Activated naive CD4-positive, alpha-beta T cell treated with anti-CD3 and anti-CD28 coated beads, Interleukin-2, amount 10 ng/mL, durations not matched to agents 7 days and 5 days (primary cell): ENCODE results near the gene SLC12A8.

ENCODE experiments used
- CTCF ChIA-PET: fragments of 350-600 bp; sonication (Branson Sonifier 250); formaldehyde crosslinking; loops from one replicate; lab custom pipeline; 2021; ENCODE audit warnings: antibody characterized with exemption; lab: Charles Lee
- DNase-seq: peaks from one replicate; pipeline ENCODE4 v3.0.0-alpha.2; 2020
- H3K27ac Mint-ChIP-seq: one replicate; pipeline ENCODE4 v1.8.0; 2021; ENCODE audit warnings: mild to moderate bottlenecking, moderate library complexity, mixed read lengths
- H3K27me3 Mint-ChIP-seq: one replicate; pipeline ENCODE4 v1.8.0; 2021; ENCODE audit warnings: mild to moderate bottlenecking, mixed read lengths
- H3K36me3 Mint-ChIP-seq: one replicate; pipeline ENCODE4 v1.8.0; 2021; ENCODE audit warnings: mixed read lengths
- H3K4me1 Mint-ChIP-seq: one replicate; pipeline ENCODE4 v1.8.0; 2021; ENCODE audit warnings: mixed read lengths
- H3K4me3 Mint-ChIP-seq: one replicate; pipeline ENCODE4 v1.8.0; 2021; ENCODE audit warnings: mild to moderate bottlenecking, moderate library complexity, mixed read lengths
- H3K9me3 Mint-ChIP-seq: one replicate; pipeline ENCODE4 v1.8.0; 2021; ENCODE audit warnings: mixed read lengths

The SLC12A8 gene

DNA sequence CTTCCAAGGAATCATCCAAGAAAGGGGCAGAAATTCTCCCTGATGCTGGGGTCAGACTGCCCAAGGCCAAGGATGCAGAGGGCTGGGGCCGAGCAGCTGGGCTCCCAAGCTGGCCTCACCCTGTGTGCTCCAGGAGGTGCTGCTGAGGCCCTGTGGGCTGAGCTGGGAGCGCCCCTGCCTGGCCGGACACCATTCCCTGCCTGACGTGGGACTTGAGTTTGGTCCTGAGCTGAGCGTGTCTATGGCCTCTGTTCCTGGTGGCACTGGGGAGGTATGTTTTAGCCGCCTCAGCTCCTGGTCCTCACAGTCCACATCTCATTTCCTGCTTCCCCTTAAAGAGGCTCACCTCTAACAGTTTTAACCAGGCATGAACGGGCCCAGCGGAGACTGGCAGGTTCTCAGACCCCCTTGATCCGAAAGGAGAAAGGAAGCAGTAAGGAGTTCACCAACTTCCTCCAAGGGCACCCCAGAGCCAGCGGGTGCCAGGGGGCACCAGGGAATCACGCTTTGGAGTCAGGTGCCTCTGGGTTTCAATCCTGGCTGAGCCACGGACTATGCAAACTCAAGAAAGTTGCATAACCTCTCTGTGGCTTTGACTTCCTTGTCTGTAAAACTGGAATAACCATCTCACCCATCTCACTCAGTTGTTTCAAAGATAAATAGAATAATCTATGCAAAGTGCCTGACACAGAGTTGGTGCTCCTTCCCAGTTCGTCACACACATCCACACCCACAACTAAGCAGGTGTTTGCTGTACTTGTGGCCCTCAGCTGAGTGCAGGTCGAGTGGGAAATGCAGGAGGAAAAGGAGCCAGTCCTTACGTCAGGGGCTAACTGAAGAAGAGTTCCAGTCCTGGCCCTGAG lies 48.6 kb downstream of the SLC12A8 start:
- CTCF ChIA-PET = interaction anchor here (0.9 to 1.7 kb wide), 3 partner anchors 169 to 262 kb away, joined by 3 to 6 read pairs (median 3); no protein-coding TSS in a partner anchor

GRCh38 chr3:125161607-125162219 lies 50.8 kb downstream of the SLC12A8 start:
- CTCF ChIA-PET = interaction anchor here (0.7 to 1.5 kb wide), 2 partner anchors 12 to 176 kb away, joined by 3 read pairs; no protein-coding TSS in a partner anchor
- Mint-ChIP-seq H3K36me3 (no peaks in the 10 kb centered on the region), H3K4me3 (no peak overlapping the region), H3K9me3 (no peaks in the 10 kb centered on the region), H3K27ac (no peak overlapping the region), H3K27me3 (peaks cover 71% of the 10 kb centered on the region), H3K4me1 (peaks cover 2% of the 10 kb centered on the region)
- no peak for DNase-seq

More for the DNA sequence above, 48.6 kb downstream of the SLC12A8 start:
- no peak overlapping the region for H3K27ac Mint-ChIP-seq
- no peak for DNase-seq
- no peaks in the 10 kb centered on the region for H3K36me3 Mint-ChIP-seq
- H3K9me3 Mint-ChIP-seq = no peaks in the 10 kb centered on the region
- no peak overlapping the region for H3K4me3 Mint-ChIP-seq
- peaks cover 70% of the 10 kb centered on the region for H3K27me3 Mint-ChIP-seq
- peaks cover 7% of the 10 kb centered on the region for H3K4me1 Mint-ChIP-seq

- H3K4me1 Mint-ChIP-seq = peaks cover 8% of the 10 kb centered on the region
- no peak overlapping the region for H3K27ac Mint-ChIP-seq
- CTCF ChIA-PET = interaction anchor here (0.8 to 1.5 kb wide), 2 partner anchors 11 to 425 kb away, joined by 3 read pairs; no protein-coding TSS in a partner anchor
- no peaks in the 10 kb centered on the region for H3K9me3 Mint-ChIP-seq
- H3K36me3 Mint-ChIP-seq = no peaks in the 10 kb centered on the region
- H3K4me3 Mint-ChIP-seq = no peak overlapping the region
- no peak for DNase-seq
- peaks cover 72% of the 10 kb centered on the region for H3K27me3 Mint-ChIP-seq
Measured at GRCh38 chr3:125160606-125161371, 51.8 kb downstream of the SLC12A8 start.

GRCh38 chr3:125157183-125157582 lies 55.4 kb downstream of the SLC12A8 start:
- Mint-ChIP-seq H3K4me1 (peaks cover 18% of the 10 kb centered on the region), H3K27ac (no peak overlapping the region), H3K4me3 (no peak overlapping the region), H3K9me3 (no peaks in the 10 kb centered on the region), H3K27me3 (peaks cover 72% of the 10 kb centered on the region), H3K36me3 (peaks cover 2% of the 10 kb centered on the region)
- no peak for DNase-seq
- CTCF ChIA-PET = no interaction called here

- peaks cover 2% of the 10 kb centered on the region for H3K36me3 Mint-ChIP-seq
- H3K9me3 Mint-ChIP-seq = no peaks in the 10 kb centered on the region
- H3K4me3 Mint-ChIP-seq = no peak overlapping the region
- DNase-seq = no peak
- H3K4me1 Mint-ChIP-seq = peaks cover 18% of the 10 kb centered on the region
- peak overlapping the region; percentile 25 for H3K27ac Mint-ChIP-seq
- H3K27me3 Mint-ChIP-seq = peaks cover 65% of the 10 kb centered on the region
- CTCF ChIA-PET = no interaction called here
Measured at GRCh38 chr3:125156456-125156855, 56.1 kb downstream of the SLC12A8 start.

DNA sequence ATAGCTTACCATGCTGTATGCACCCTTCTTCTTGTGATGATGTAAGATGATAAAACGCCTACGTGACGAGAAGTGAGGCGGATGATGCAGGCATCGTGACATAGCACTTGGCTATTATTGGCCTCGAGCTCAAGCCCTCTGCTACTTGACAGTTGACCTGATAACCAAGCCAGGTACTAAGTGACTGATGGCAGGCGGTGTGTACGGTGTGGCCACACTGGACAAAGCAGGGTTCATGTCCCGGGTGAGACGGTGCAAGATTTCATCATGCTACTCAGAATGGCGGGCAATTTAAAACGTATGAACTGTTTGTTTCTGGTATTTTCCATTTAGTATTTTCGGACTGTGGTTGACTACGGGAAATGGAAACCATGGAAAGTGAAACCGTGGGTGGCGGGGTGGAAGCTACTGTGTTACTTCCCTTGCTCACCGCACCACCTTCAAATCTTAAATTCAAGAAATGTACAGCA lies 57.7 kb downstream of the SLC12A8 start:
- Mint-ChIP-seq H3K4me3 (peak overlapping the region; percentile 24), H3K27ac (no peak overlapping the region), H3K4me1 (peaks cover 25% of the 10 kb centered on the region), H3K9me3 (no peaks in the 10 kb centered on the region), H3K36me3 (peaks cover 2% of the 10 kb centered on the region), H3K27me3 (peaks cover 63% of the 10 kb centered on the region)
- peak; percentile 50 for DNase-seq
- CTCF ChIA-PET = interaction anchor here (0.6 kb wide), 1 partner anchor 34 kb away, joined by 3 read pairs; no protein-coding TSS in a partner anchor

DNA sequence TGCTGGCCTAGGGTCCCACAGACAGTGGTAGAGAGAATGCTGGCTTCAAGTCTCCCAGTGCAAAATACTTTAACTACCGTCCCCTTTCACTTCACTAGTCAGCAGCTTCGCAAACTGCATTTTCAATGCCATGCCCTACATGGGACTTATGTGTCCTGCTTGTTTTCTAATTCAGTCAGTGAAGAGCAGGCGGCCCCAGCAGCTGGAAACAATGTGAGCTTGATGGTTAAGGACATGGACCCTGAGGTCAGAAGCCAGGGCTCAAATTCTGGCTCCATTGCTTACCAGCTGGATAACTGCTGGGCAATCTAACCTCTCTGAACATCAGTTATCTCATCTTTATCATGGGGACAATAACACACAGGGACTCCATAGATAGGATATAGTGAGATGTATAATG lies 58.4 kb downstream of the SLC12A8 start:
- no peak overlapping the region for H3K27ac Mint-ChIP-seq
- peaks cover 63% of the 10 kb centered on the region for H3K27me3 Mint-ChIP-seq
- DNase-seq = no peak
- no peak overlapping the region for H3K4me3 Mint-ChIP-seq
- peaks cover 32% of the 10 kb centered on the region for H3K4me1 Mint-ChIP-seq
- CTCF ChIA-PET = interaction anchor here (0.6 to 0.7 kb wide), 2 partner anchors 33 to 432 kb away, joined by 3 to 4 read pairs; no protein-coding TSS in a partner anchor
- no peaks in the 10 kb centered on the region for H3K9me3 Mint-ChIP-seq
- peaks cover 2% of the 10 kb centered on the region for H3K36me3 Mint-ChIP-seq

DNA sequence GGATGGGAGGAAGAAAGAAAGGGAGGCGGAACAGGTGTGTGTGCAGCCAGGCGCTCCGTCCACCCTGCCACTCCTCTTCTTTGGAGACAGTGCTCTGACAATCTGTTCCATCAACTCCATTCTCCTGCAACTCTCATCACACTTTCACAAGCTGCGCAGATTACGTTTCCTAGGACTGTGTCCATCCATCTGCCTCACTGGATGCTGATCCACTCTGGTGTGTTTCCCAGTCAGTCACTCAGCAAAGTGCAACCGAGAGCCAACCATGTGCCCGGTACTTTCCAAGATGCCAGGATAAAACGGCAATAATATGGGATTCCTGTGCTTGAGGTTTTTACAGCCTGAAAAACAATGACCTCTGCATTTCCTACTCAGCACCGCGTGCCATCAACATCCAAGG lies 59.6 kb downstream of the SLC12A8 start:
- CTCF ChIA-PET = no interaction called here
- Mint-ChIP-seq H3K27ac (no peak overlapping the region), H3K4me3 (no peak overlapping the region), H3K27me3 (peaks cover 72% of the 10 kb centered on the region), H3K4me1 (peaks cover 44% of the 10 kb centered on the region), H3K9me3 (no peaks in the 10 kb centered on the region), H3K36me3 (peaks cover 4% of the 10 kb centered on the region)
- DNase-seq = no peak

DNA sequence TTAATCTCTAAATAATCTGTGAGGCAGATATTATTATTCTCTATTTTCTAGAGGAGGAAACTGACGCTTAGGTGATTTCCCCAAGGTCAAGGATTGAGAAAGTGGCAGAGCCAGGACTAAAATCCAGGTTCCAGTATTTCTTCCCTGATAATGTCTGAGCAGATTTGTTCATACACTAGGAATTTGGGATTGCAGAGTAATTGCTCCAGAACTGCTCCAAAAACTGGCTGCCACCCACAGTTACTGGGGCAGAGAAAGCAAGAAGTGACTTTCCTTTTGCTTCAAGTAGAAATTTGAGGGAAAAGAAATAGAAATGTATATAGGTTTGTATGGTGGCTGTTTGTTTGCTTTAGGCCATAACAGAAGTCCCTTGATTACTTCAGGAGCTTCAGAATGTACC lies 60.6 kb downstream of the SLC12A8 start:
- peaks cover 4% of the 10 kb centered on the region for H3K36me3 Mint-ChIP-seq
- peaks cover 53% of the 10 kb centered on the region for H3K4me1 Mint-ChIP-seq
- no peak overlapping the region for H3K27ac Mint-ChIP-seq
- no peaks in the 10 kb centered on the region for H3K9me3 Mint-ChIP-seq
- peaks cover 73% of the 10 kb centered on the region for H3K27me3 Mint-ChIP-seq
- CTCF ChIA-PET = interaction anchor here (0.9 to 2.2 kb wide), 2 partner anchors 50 to 288 kb away, joined by 3 to 7 read pairs; no protein-coding TSS in a partner anchor
- H3K4me3 Mint-ChIP-seq = no peak overlapping the region
- DNase-seq = no peak

DNA sequence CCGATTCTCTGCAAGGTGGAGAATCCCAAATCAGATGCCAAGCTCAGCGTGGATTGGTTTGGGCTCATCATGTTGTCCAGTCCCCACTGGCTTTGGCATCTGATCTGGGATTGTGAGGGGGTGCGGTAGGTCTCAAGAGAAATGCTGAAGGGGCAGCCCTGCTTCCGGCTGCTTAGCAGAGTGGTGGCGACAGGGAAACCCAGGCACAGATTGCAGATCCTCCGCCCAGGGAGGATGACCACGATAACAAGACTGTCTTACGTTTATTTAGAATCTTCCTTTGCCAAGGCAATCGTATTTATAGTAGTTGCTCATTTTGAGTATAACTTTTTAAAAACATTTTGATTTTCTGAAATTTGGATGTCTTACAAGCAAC lies 61.1 kb downstream of the SLC12A8 start:
- no peak for DNase-seq
- Mint-ChIP-seq H3K9me3 (no peaks in the 10 kb centered on the region), H3K27ac (no peak overlapping the region), H3K27me3 (peaks cover 74% of the 10 kb centered on the region), H3K36me3 (peaks cover 4% of the 10 kb centered on the region), H3K4me3 (no peak overlapping the region), H3K4me1 (peaks cover 56% of the 10 kb centered on the region)
- CTCF ChIA-PET = interaction anchor here (0.9 to 2.2 kb wide), 5 partner anchors 13 to 434 kb away, joined by 3 to 7 read pairs (median 5); no protein-coding TSS in a partner anchor

- CTCF ChIA-PET = interaction anchor here (0.6 to 2.2 kb wide), 20 partner anchors 8 to 552 kb away, joined by 3 to 7 read pairs (median 3); no protein-coding TSS in a partner anchor
- Mint-ChIP-seq H3K4me3 (no peak overlapping the region), H3K4me1 (peaks cover 50% of the 10 kb centered on the region), H3K36me3 (peaks cover 4% of the 10 kb centered on the region), H3K27me3 (peaks cover 73% of the 10 kb centered on the region), H3K27ac (no peak overlapping the region), H3K9me3 (no peaks in the 10 kb centered on the region)
- DNase-seq = peak; percentile 68
Measured at GRCh38 chr3:125150525-125151441, 61.8 kb downstream of the SLC12A8 start.

GRCh38 chr3:125149462-125149861 lies 63.1 kb downstream of the SLC12A8 start:
- Mint-ChIP-seq H3K9me3 (no peaks in the 10 kb centered on the region), H3K4me3 (no peak overlapping the region), H3K27me3 (peaks cover 73% of the 10 kb centered on the region), H3K36me3 (peaks cover 3% of the 10 kb centered on the region), H3K4me1 (peaks cover 46% of the 10 kb centered on the region), H3K27ac (no peak overlapping the region)
- DNase-seq = no peak
- CTCF ChIA-PET = interaction anchor here (1.0 to 2.2 kb wide), 7 partner anchors 11 to 154 kb away, joined by 3 to 7 read pairs (median 5); no protein-coding TSS in a partner anchor

DNA sequence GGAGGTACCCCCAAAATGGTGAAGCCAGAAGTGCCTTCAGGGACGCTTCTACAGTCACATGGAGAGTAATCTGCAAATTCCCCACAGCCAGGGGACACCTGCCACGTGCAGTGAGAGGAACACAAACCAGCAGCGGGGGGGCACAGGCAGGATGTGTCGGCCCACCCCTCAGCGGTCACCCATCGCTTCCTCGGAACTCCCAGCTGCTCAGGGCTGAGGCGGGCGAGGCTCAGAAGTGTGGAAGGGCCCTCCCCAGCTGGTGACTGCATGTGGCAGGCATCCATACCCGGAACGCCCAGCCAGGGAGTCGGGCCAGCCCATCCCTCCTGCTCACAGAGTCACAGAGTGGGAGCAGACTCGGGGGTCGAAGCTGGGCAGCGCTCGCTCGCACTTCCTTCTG lies 63.7 kb downstream of the SLC12A8 start:
- peaks cover 3% of the 10 kb centered on the region for H3K36me3 Mint-ChIP-seq
- H3K4me1 Mint-ChIP-seq = peaks cover 45% of the 10 kb centered on the region
- no peak overlapping the region for H3K27ac Mint-ChIP-seq
- no peaks in the 10 kb centered on the region for H3K9me3 Mint-ChIP-seq
- DNase-seq = no peak
- peaks cover 76% of the 10 kb centered on the region for H3K27me3 Mint-ChIP-seq
- CTCF ChIA-PET = interaction anchor here (1.9 kb wide), 1 partner anchor 153 kb away, joined by 6 read pairs; no protein-coding TSS in a partner anchor
- no peak overlapping the region for H3K4me3 Mint-ChIP-seq
